OCI-LY1 (cell line): Measurements from ENCODE around the gene RAB11FIP3.

Experiments
- CTCF ChIP-seq: fragments of 200-600 bp; sonication (generic), shearing (Covaris generic); IDR thresholded peaks from 2 replicates; pipeline ENCODE4 v1.5.1; 2017; ENCODE audit warnings: mild to moderate bottlenecking, antibody characterized with exemption, low read length, moderate library complexity, mixed read lengths
- EZH2 ChIP-seq: fragments of 200-600 bp; sonication (generic), shearing (Covaris generic); IDR thresholded peaks from 2 replicates; pipeline ENCODE4 v1.8.0; 2017; ENCODE audit warnings: borderline replicate concordance, mixed run types, mild to moderate bottlenecking, antibody characterized with exemption, low read length, moderate library complexity, mixed read lengths

GRCh38 chr16:471353-472198 is 46.1 kb downstream of the RAB11FIP3 start:
- TF ChIP-seq CTCF (no peak), EZH2 (no peak)
